Measurements from ENCODE around the gene ZSCAN9. TPM values are rescaled to one million over a fixed set of nuclear protein-coding genes. Genes with fewer than 3 reads are reported as not detected.
A peak's percentile ranks its signal among the peaks of the same experiment; 100 is the strongest.

Gene ZSCAN9
- total and polyA plus RNA-seq, 2 of the 13 experiments (the other 11 are each of a cell fraction or from before 2014, with no cell fraction given): 14.6 to 17.8 TPM

- TF ChIP-seq ZNF446 (CRISPR knock-in tag; IDR thresholded peaks at IDR 0.05) (no peak), ZKSCAN8 (CRISPR knock-in tag; IDR thresholded peaks at IDR 0.05; ENCODE audit: borderline replicate concordance) (peak; percentile 70; the same call in 1 of the 2 replicates), SMAD9 (CRISPR knock-in tag; IDR thresholded peaks at IDR 0.05) (peak; percentile 44; the same call in 1 of the 2 replicates), ADNP (CRISPR knock-in tag; IDR thresholded peaks at IDR 0.05) (no peak), POGZ (CRISPR knock-in tag; IDR thresholded peaks at IDR 0.05) (peak; percentile 94), FOXO1 (CRISPR knock-in tag; IDR thresholded peaks at IDR 0.05) (peak; percentile 74), ZNF343 (CRISPR knock-in tag; IDR thresholded peaks at IDR 0.05) (peak; percentile 93), RFX1 (IDR thresholded peaks at IDR 0.05) (no peak), ZNF737 (CRISPR knock-in tag; IDR thresholded peaks at IDR 0.05; ENCODE audit: borderline replicate concordance) (0 out of 2 replicates have a peak, but pooled peaks have one; percentile 13), FOXC1 (CRISPR knock-in tag; IDR thresholded peaks at IDR 0.05; ENCODE audit: borderline replicate concordance) (0 out of 2 replicates have a peak, but pooled peaks have one; percentile 37), MTA1 (CRISPR knock-in tag; IDR thresholded peaks at IDR 0.05; ENCODE audit: borderline replicate concordance) (peak; percentile 96), TBL1XR1 (IDR thresholded peaks at IDR 0.05; ENCODE audit: borderline replicate concordance, low read length, partially characterized antibody) (peak; percentile 58), TRAFD1 (CRISPR knock-in tag; IDR thresholded peaks at IDR 0.05; ENCODE audit: borderline replicate concordance) (no peak), ZNF142 (CRISPR knock-in tag; IDR thresholded peaks at IDR 0.05) (no peak), MZF1 (CRISPR knock-in tag; IDR thresholded peaks at IDR 0.05; ENCODE audit: borderline replicate concordance) (no peak), ZNF788 (CRISPR knock-in tag; IDR thresholded peaks at IDR 0.05; ENCODE audit: borderline replicate concordance) (peak; percentile 86; the same call in 1 of the 2 replicates), ZNF17 (CRISPR knock-in tag; IDR thresholded peaks at IDR 0.05) (no peak)
These were observed at the start of gene ZSCAN9 (continued) for GRCh38 chr6:28225056-28225834.
